Keratinocyte (primary cell): ENCODE results near the gene FAM185A. TPM values are rescaled to one million over a fixed set of nuclear protein-coding genes. Genes with fewer than 3 reads are reported as not detected.
A peak's percentile ranks its signal among the peaks of the same experiment; 100 is the strongest.

Source experiments
- DNase-seq: peaks from one replicate; pipeline ENCODE4 v3.0.0-alpha.2; 2011; ENCODE audit warnings: low read depth, missing footprints, low spot score
- FAIRE-seq: peaks from 2 replicates; lab custom pipeline; 2011; peaks lifted over from hg19 to GRCh38; lab: Jason Lieb, UNC
- H2AFZ ChIP-seq: 2 replicates; pipeline ENCODE4 v1.6.0; 2012; ENCODE audit warnings: low read length, control low read depth, inconsistent platforms; ENCODE audit not compliant: control insufficient read depth
- H3K27ac ChIP-seq: 2 replicates; pipeline ENCODE4 v1.5.1; 2011; ENCODE audit warnings: low read length; ENCODE audit not compliant: control insufficient read depth, insufficient read depth
- H3K27me3 ChIP-seq: 3 replicates; pipeline ENCODE4 v1.6.0; 2011; ENCODE audit warnings: low read length; ENCODE audit not compliant: control insufficient read depth, insufficient read depth; ENCODE audit errors: extremely low read depth
- H3K36me3 ChIP-seq, 2 experiments: 2 replicates in 1 of 2; 3 replicates in 1 of 2; pipeline ENCODE4 v1.5.1; 2011; ENCODE audit warnings: low read length in 2 of 2, mild to moderate bottlenecking in 1 of 2; ENCODE audit not compliant: control insufficient read depth in 2 of 2, insufficient read depth in 2 of 2; ENCODE audit errors: extremely low read depth in 1 of 2
- H3K4me1 ChIP-seq: 3 replicates; pipeline ENCODE4 v1.5.1; 2011; ENCODE audit warnings: low read length; ENCODE audit not compliant: control insufficient read depth, insufficient read depth; ENCODE audit errors: extremely low read depth
- H3K4me2 ChIP-seq: 3 replicates; pipeline ENCODE4 v1.6.0; 2011; ENCODE audit warnings: low read depth, low read length; ENCODE audit not compliant: control insufficient read depth, insufficient read depth; ENCODE audit errors: extremely low read depth
- H3K4me3 ChIP-seq, 3 experiments: fragments of 200-600 bp in 1 of 3; sonication (generic) in 1 of 3; 2 replicates in 2 of 3; 3 replicates in 1 of 3; pipeline ENCODE4 v1.5.1; 2011 to 2016; ENCODE audit warnings: low read length in 3 of 3, mild to moderate bottlenecking in 3 of 3, control low read depth in 2 of 3, inconsistent platforms in 1 of 3, low read depth in 1 of 3, mixed read lengths in 1 of 3, mixed run types in 1 of 3, moderate library complexity in 1 of 3; ENCODE audit not compliant: control insufficient read depth in 2 of 3, insufficient read depth in 2 of 3; ENCODE audit errors: extremely low read depth in 1 of 3
- H3K79me2 ChIP-seq: 2 replicates; pipeline ENCODE4 v1.6.0; 2012; ENCODE audit warnings: low read length; ENCODE audit not compliant: control insufficient read depth, insufficient read depth
- H3K9ac ChIP-seq: 3 replicates; pipeline ENCODE4 v1.6.0; 2011; ENCODE audit warnings: low read length; ENCODE audit not compliant: control insufficient read depth, insufficient read depth; ENCODE audit errors: extremely low read depth
- H3K9me1 ChIP-seq: 3 replicates; pipeline ENCODE4 v1.6.0; 2011; ENCODE audit warnings: low read length; ENCODE audit not compliant: control insufficient read depth, insufficient read depth; ENCODE audit errors: extremely low read depth
- H3K9me3 ChIP-seq: 2 replicates; pipeline ENCODE4 v1.5.1; 2012; ENCODE audit warnings: low read depth, low read length; ENCODE audit not compliant: control insufficient read depth
- H4K20me1 ChIP-seq: 3 replicates; pipeline ENCODE4 v1.6.0; 2011; ENCODE audit warnings: low read length; ENCODE audit not compliant: control insufficient read depth, insufficient read depth; ENCODE audit errors: extremely low read depth
- CTCF ChIP-seq, 3 experiments: IDR thresholded peaks in 1 of 3; conservative IDR thresholded peaks in 1 of 3; optimal IDR thresholded peaks in 1 of 3; 2 replicates in 2 of 3; 3 replicates in 1 of 3; pipeline versions ENCODE3 to v1.5.1; 2011; ENCODE audit warnings: low read length in 3 of 3, mild to moderate bottlenecking in 3 of 3, moderate library complexity in 2 of 3, control low read depth in 1 of 3, inconsistent platforms in 1 of 3; ENCODE audit not compliant: insufficient read depth in 2 of 3; ENCODE audit errors: extremely low read depth in 1 of 3
- EZH2 ChIP-seq: IDR thresholded peaks from one replicate; pipeline ENCODE4 v1.6.1; 2012; ENCODE audit warnings: inconsistent platforms, mild to moderate bottlenecking, low read length, moderate library complexity
- dilution Hi-C: fragments of 300-500 bp; cut with MboI; formaldehyde crosslinking; loops from one replicate; pipeline ENCODE4 v1.7.0; 2020; ENCODE audit warnings: low sequenced_read_pairs; ENCODE audit not compliant: extremely low pct_ligation_motif_present
- polyA plus RNA-seq, 5 experiments: library from polyadenylated mRNA; depleted of rRNA in 3 of 5; stranded (reverse) in 3 of 5; stranded (forward) in 1 of 5; unstranded in 1 of 5; fragments of >200 nt; gene quantifications; 1 replicate in 1 of 5; 2 replicates in 3 of 5; 3 replicates in 1 of 5; pipeline versions ENCODE4 v1.2.1 to v1.2.3, GENCODE V29; 2011 to 2012; ENCODE audit warnings: missing spikeins in 2 of 5, low read depth in 1 of 5, low replicate concordance in 1 of 5

The FAM185A gene
- polyA plus RNA-seq, 1 donor (not counting 4 experiments of a cell fraction or from before 2014, with no cell fraction given), result 7.3 TPM

GRCh38 chr7:102811942-102812678 is 63.3 kb downstream of the FAM185A start:
- Histone ChIP-seq H3K27ac (no peak overlapping the region), H4K20me1 (no peaks in the 10 kb centered on the region), H3K9me3 (no peaks in the 10 kb centered on the region), H3K36me3 (no peaks in the 10 kb centered on the region), H3K9ac (no peak overlapping the region), H2AFZ (no peak overlapping the region), H3K4me3 (no peak overlapping the region), H3K79me2 (no peaks in the 10 kb centered on the region), H3K9me1 (no peaks in the 10 kb centered on the region), H3K4me1 (peaks cover 17% of the 10 kb centered on the region), H3K27me3 (no peaks in the 10 kb centered on the region), H3K4me2 (no peak overlapping the region)
- TF ChIP-seq CTCF (optimal IDR thresholded peaks at IDR 0.05 in 1 of 3, IDR thresholded peaks at IDR 0.05 in 1 of 3, conservative IDR thresholded peaks at IDR 0.05 in 1 of 3; ENCODE audit: extremely low read depth in 1 of 3, insufficient read depth in 2 of 3, low read length in 3 of 3) (no peak), EZH2 (no peak)
- no peak for FAIRE-seq
- dilution Hi-C loops, result no loop called here
- DNase-seq, result no peak

DNA sequence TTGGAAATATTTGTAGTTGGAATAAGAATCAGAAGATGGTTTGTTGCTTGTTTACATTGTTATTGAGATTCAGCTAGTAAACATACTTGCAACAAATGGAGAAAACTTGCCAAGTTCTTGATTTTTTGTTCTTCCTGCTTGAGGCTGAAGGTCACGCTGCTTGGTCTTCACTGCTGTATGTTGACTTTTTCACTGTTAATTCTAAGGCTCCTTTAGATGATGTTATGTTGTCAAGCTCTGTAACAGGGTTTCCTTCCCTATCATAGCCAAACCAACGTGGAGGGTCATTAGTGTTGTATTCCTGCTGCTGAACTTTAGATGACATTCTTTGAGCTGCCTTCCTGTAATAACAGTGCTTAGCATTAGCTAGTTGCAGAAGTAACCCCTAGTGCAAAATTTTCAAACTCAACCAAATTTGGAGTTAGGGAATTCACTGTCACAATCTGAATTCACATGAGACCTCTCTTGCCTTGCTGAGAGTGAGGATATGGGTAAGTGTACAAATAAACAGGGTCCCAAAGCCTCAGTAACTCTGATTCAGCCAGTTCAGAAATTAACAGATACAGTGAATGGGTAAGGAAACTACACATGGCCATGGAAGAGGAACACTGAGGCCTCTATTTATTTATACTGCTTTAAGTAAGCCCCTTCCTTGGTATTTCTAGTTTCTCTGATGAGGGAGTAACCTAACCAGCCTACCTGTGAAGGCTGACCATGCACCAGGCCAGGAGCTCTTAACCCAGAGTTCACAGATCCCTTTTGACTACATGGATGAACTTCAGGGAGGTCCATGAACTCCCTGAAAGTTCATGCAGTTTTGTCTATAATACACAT is 64.6 kb downstream of the FAM185A start:
- Histone ChIP-seq H3K79me2 (no peaks in the 10 kb centered on the region), H3K9me1 (no peaks in the 10 kb centered on the region), H3K9ac (no peak overlapping the region), H3K27me3 (no peaks in the 10 kb centered on the region), H2AFZ (no peak overlapping the region), H3K9me3 (no peaks in the 10 kb centered on the region), H3K27ac (peak overlapping the region; percentile 48), H3K4me1 (peaks cover 17% of the 10 kb centered on the region), H3K4me3 (no peak overlapping the region), H4K20me1 (no peaks in the 10 kb centered on the region), H3K4me2 (peak overlapping the region; percentile 61), H3K36me3 (no peaks in the 10 kb centered on the region)
- dilution Hi-C loops, result no loop called here
- DNase-seq (no peak), FAIRE-seq (no peak)
- no peak for TF ChIP-seq EZH2
- no peak for TF ChIP-seq CTCF (optimal IDR thresholded peaks at IDR 0.05 in 1 of 3, IDR thresholded peaks at IDR 0.05 in 1 of 3, conservative IDR thresholded peaks at IDR 0.05 in 1 of 3; ENCODE audit: extremely low read depth in 1 of 3, insufficient read depth in 2 of 3, low read length in 3 of 3)
